Ovary (tissue), 9 donors: ENCODE measurements around the gene MEAK7. TPM values are rescaled to one million over a fixed set of nuclear protein-coding genes. Genes with fewer than 3 reads are reported as not detected.

ENCODE experiments used
- DNase-seq, 5 donors: peaks; one replicate each; pipeline ENCODE4 v3.0.0-alpha.2; 2019 to 2020
- H3K27ac ChIP-seq, 2 donors: fragments of 200-600 bp; one replicate each; pipeline versions ENCODE4 v1.5.1 to v1.8.0; 2019 to 2022
- H3K27me3 ChIP-seq: fragments of 200-600 bp; one replicate; pipeline ENCODE4 v1.8.0; 2022
- H3K36me3 ChIP-seq: fragments of 200-600 bp; sonication (generic); one replicate; pipeline ENCODE4 v1.5.1; 2019
- H3K4me1 ChIP-seq: one replicate; pipeline ENCODE4 v1.8.1; 2013; ENCODE audit warnings: mild to moderate bottlenecking, moderate library complexity; ENCODE audit not compliant: insufficient read depth
- H3K4me3 ChIP-seq: fragments of 200-600 bp; sonication (generic); one replicate; pipeline ENCODE4 v1.5.1; 2017
- H3K9me3 ChIP-seq, 2 donors: fragments of 200-600 bp in 1 of 2; sonication (generic) in 1 of 2; one replicate each; pipeline versions ENCODE4 v1.5.1 to v1.8.1; 2013 to 2019; ENCODE audit warnings: mild to moderate bottlenecking in 1 of 2, moderate library complexity in 1 of 2
- EP300 ChIP-seq: sonication (generic); formaldehyde crosslinking; IDR thresholded peaks from one replicate; pipeline ENCODE4 v1.6.1; 2017; ENCODE audit warnings: antibody characterized with exemption
- POLR2A ChIP-seq: fragments of 450-650 bp; IDR thresholded peaks from one replicate; pipeline ENCODE4 v1.6.1; 2017; ENCODE audit warnings: antibody characterized with exemption, mild to moderate bottlenecking, moderate library complexity
- WGBS, 3 donors: extraction: QIAGEN DNeasy Blood & Tissue Kit in 1 of 3; methylation state at CpG; one replicate each; pipeline versions ENCODE4 v1.1.5 to v1.1.7; 2013 to 2017; 5-methylcytosine and 5-hydroxymethylcytosine counted together
- intact Hi-C, 4 donors: fragments of 100-400 bp; cut with DNase I; formaldehyde crosslinking; loops; one replicate each; pipeline versions ENCODE4 v1.11.0 to v1.15.1; 2022 to 2023
- polyA plus RNA-seq, 2 donors: library from polyadenylated mRNA; stranded (reverse); fragments of 200-250 nt in 1 of 2; fragments of 350-450 nt in 1 of 2; fragmentation: Illumina TruSeq in 1 of 2; extraction: RNeasy Lipid Tissue Mini Kit (QIAGEN cat#74804) in 1 of 2; gene quantifications; one replicate each; pipeline ENCODE4 v1.2.3, GENCODE V29; 2013 to 2014
- total RNA-seq, 7 donors: library from RNA; depleted of rRNA in 2 of 7; stranded (reverse); fragments of >200 nt in 2 of 7; fragmentation: NEBNext Ultra II Directional in 3 of 7; extraction: Animal tissue kit (Norgen Biotek cat#: 25700) in 3 of 7; gene quantifications; one replicate each; pipeline versions ENCODE4 v1.1.0 to v1.2.4, GENCODE V29; 2016 to 2023
- TF ChIP-seq, protein P1 (sequence below), 3 donors: fragments of 450-650 bp in 2 of 3; fragments of 200-600 bp in 1 of 3; IDR thresholded peaks; one replicate each; pipeline versions ENCODE4 v1.5.1 to v1.8.0; 2016 to 2022; ENCODE audit warnings: antibody characterized with exemption in 3 of 3, mild to moderate bottlenecking in 1 of 3
- donor health status: DM: no; HTN: no; CAD: no; lungs with moderate emphysema.
- donor health status: DM: no; HTN: no; CAD: no.
- donor health status: Bipolar disorder and iron deficiency.
- donor health status: DM: yes; HTN: yes; CAD: no.
- donor health status: DM: no; HTN: no; CAD: no.
- donor health status: DM: yes; HTN: yes; CAD: no.

The MEAK7 gene
- total and polyA plus RNA-seq, 9 donors: 6.6 to 23.0 (median 17.2) TPM

DNA sequence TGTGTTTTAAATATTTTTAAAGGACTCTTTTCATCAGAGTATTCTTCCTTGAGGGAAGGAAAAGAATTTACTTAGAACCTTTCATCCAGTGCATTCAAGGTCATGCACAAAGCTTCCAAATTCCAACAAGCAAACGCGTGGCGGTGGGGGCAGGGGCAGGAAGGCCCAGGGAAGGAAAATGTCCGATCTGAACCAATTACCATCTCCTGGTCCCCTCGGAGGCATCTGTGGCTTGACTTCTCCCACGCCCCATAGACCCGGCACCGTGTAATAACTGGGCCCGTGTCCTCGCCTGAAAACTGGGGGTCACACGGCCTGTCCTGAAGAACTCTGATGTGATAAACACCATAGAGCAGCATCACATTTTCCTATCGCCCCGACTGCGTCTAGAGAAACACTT is 18.3 kb downstream of the MEAK7 start:
- 18 to 48% (median 22%) methylated on average over 14 of the region's 14 CpGs for WGBS, 3 donors
- Histone ChIP-seq H3K36me3 (no peaks in the 10 kb centered on the region), H3K4me3 (no peak overlapping the region), H3K4me1 (peaks cover 1% of the 10 kb centered on the region), H3K27me3 (no peaks in the 10 kb centered on the region), H3K9me3 (no peaks in the 10 kb centered on the region), H3K27ac (no peak overlapping the region)
- DNase-seq: peak in 2 of 5 donors; percentile 16 to 66
- intact Hi-C loops: loop anchor here in 3 of 4 donors (10.0 kb wide), 2 partner anchors 211 to 521 kb away; partner anchors contain the start of gene NECAB2 (in 1 of the 3)
- TF ChIP-seq, protein P1, sequence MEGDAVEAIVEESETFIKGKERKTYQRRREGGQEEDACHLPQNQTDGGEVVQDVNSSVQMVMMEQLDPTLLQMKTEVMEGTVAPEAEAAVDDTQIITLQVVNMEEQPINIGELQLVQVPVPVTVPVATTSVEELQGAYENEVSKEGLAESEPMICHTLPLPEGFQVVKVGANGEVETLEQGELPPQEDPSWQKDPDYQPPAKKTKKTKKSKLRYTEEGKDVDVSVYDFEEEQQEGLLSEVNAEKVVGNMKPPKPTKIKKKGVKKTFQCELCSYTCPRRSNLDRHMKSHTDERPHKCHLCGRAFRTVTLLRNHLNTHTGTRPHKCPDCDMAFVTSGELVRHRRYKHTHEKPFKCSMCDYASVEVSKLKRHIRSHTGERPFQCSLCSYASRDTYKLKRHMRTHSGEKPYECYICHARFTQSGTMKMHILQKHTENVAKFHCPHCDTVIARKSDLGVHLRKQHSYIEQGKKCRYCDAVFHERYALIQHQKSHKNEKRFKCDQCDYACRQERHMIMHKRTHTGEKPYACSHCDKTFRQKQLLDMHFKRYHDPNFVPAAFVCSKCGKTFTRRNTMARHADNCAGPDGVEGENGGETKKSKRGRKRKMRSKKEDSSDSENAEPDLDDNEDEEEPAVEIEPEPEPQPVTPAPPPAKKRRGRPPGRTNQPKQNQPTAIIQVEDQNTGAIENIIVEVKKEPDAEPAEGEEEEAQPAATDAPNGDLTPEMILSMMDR (IDR thresholded peaks at IDR 0.05): no peak
- TF ChIP-seq EP300 (no peak), POLR2A (no peak)

DNA sequence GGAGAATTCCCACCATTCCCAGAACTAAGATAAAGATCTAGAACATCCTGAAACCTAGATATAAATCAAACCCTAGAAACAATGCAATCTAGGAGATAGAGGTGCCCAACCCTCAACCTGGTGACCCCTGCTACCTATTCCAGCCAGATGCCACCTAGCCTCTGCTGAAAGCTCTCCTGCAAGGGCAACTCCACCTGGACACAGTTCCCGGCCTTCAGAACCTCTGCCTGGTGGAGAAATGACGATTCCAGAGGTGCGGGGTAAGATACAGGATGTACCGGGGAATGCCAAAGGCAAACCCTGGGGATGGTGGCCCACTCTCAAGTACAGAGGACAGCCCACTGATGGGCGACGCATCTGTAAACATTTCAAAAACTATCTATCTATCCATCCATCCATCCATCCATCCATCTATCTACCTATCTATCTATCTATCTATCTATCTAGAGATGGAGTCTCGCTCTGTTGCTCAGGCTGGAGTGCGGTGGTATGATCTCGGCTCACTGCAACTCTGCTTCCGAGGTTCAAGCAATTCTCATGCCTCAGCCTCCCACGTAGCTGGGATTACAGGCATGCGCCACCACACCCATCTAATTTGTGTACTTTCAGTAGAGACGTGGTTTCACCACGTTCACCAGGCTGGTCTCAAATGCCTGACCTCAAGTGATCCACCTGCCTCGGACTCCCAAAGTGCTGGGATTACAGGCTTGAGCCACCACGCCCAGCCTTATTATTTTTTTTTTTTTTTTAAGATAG is 19.0 kb downstream of the MEAK7 start:
- intact Hi-C loops: loop anchor here (2.0 to 10.0 kb wide), 3 partner anchors 207 to 521 kb away; partner anchors contain the start of gene NECAB2 (in 1 of the 4)
- Histone ChIP-seq H3K36me3 (no peaks in the 10 kb centered on the region), H3K4me1 (peaks cover 1% of the 10 kb centered on the region), H3K4me3 (no peak overlapping the region), H3K27ac (no peak overlapping the region), H3K9me3 (no peaks in the 10 kb centered on the region), H3K27me3 (no peaks in the 10 kb centered on the region)
- TF ChIP-seq POLR2A (no peak), EP300 (no peak)
- TF ChIP-seq, protein P1 (IDR thresholded peaks at IDR 0.05): no peak
- 86 to 88% (median 86%) methylated on average over 16 of the region's 16 CpGs for WGBS, 3 donors
- peak in 2 of 5 donors; percentile 7 to 30 for DNase-seq

DNA sequence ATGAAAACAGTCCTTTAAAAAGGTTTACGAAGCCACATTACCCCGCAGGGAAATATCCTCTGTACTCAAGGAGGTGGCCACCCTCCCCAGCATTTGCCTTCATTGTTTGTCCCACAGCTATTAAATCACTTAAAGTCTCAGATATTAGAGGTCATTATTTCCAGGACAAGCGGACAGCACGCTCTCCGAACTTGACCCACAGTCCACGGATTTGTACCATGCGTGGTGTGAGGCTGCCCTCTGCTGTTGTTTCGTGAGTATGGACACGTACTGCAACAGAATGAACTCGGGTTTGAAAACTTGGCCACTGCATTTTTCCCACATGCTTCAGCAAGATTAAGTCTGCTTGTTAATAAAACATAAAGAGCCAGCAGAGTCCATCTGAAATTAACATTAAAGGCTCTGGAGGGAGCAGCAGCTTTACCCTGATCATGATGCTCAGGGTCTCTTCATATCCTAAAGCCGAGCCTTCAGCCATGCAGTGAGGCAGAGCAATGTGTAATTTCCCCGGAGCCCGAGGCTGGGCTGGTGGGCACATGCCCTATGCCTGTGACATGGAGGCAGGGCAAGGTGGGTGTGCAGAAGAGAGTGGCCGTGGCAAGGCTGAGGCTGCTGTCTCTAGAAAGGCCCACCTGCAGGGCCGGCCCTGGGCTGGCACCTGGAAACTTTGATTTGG is 19.7 kb downstream of the MEAK7 start:
- H3K27me3 ChIP-seq: no peaks in the 10 kb centered on the region
- intact Hi-C loops: loop anchor here (2.0 to 10.0 kb wide), 6 partner anchors 206 to 520 kb away; partner anchors contain the start of gene NECAB2 (in 2 of the 4)
- no peaks in the 10 kb centered on the region for H3K36me3 ChIP-seq
- 29 to 41% (median 37%) methylated on average over 15 of the region's 15 CpGs for WGBS, 3 donors
- no peak overlapping the region for H3K4me3 ChIP-seq
- TF ChIP-seq, protein P1 (IDR thresholded peaks at IDR 0.05): peak; percentile 35 to 83 (median 79)
- no peak for TF ChIP-seq POLR2A
- H3K9me3 ChIP-seq: no peaks in the 10 kb centered on the region
- H3K27ac ChIP-seq: no peak overlapping the region
- peak; percentile 60 to 84 (median 80) for DNase-seq
- H3K4me1 ChIP-seq: no peaks in the 10 kb centered on the region

DNA sequence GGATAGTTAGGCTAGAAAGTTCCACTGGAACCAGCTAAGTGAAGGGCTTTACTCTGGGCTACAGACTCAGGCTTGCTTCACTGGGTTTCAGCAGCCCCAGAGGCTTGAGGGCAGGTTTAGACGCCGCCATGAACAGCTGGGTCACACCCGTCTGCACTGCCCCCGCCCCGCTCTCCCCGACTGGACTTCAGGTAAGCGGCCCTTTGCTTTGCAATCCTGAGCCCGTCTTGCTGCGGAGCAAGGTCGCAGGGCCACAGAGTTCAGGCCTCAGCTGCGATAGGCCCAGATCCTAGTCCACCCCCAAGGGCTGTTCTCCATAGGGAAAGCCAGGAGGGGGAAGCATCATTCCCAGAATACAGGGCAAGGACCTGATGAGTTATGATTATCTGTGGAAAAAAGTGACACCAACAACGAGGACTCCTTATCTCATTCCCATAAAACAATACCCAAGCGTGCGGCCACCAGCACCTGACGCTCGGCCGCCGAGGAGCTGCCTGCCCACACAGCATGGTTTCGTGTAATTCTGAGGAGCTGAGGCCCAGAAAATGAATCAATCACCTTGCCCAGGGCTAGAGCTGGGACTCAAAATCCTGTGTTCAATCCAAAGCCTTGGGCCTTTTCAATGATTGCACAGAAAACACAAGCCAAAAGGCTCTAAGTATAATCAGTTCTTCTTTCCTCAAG is 20.4 kb downstream of the MEAK7 start:
- H3K4me3 ChIP-seq: no peak overlapping the region
- no peaks in the 10 kb centered on the region for H3K27me3 ChIP-seq
- intact Hi-C loops: loop anchor here (2.0 to 10.0 kb wide), 6 partner anchors 205 to 519 kb away; partner anchors contain the start of gene NECAB2 (in 2 of the 4)
- H3K36me3 ChIP-seq: no peaks in the 10 kb centered on the region
- no peaks in the 10 kb centered on the region for H3K4me1 ChIP-seq
- no peaks in the 10 kb centered on the region for H3K9me3 ChIP-seq
- peak in 1 of 5 donors; percentile 6 for DNase-seq
- no peak for TF ChIP-seq POLR2A
- H3K27ac ChIP-seq: no peak overlapping the region
- 82 to 87% (median 84%) methylated on average over 19 of the region's 19 CpGs for WGBS, 3 donors
